Activated CD8-positive, alpha-beta memory T cell treated with anti-CD3 and anti-CD28 coated beads for 1 hour (primary cell): Measurements from ENCODE around the gene FOXD3.
"Not testable (repeated sequence)": the region's sequence is repeated elsewhere in the genome, so short reads cannot be mapped to it uniquely, and the experiment has no call there.

Experiments
- DNase-seq, 2 donors: peaks; one replicate each; pipeline ENCODE4 v3.0.0-alpha.2; 2020; ENCODE audit warnings: low read depth in 1 of 2; ENCODE audit errors: extremely low read depth in 1 of 2

Gene FOXD3

DNA sequence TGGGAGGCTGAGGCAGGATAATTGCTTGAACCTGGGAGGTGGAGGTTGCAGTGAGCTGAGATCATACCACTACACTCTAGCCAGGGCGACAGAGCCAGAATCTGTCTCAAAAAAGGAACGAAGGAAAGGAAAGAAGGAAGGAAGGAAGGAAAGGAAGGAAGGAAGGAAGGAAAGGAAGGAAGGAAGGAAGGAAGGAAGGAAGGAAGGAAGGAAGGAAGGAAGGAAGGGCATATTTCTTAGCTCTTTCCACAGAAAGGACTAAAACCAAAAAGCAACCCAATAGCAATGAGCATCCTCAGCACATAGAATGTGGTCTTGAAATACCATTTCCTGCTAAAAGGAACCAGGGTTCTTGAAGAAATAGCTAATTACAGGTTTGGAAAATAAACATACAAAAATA, 33.9 kb downstream of the FOXD3 start:
- DNase-seq, result not testable (repeated sequence)

GRCh38 chr1:63359561-63359960, 37.2 kb downstream of the FOXD3 start:
- no peak for DNase-seq

- no peak for DNase-seq
Measured at GRCh38 chr1:63362073-63362472, 39.7 kb downstream of the FOXD3 start.

GRCh38 chr1:63362578-63362977, 40.2 kb downstream of the FOXD3 start:
- DNase-seq, result no peak

GRCh38 chr1:63363014-63363413, 40.6 kb downstream of the FOXD3 start:
- no peak for DNase-seq

- DNase-seq, result no peak
Measured at GRCh38 chr1:63366908-63367214, 44.5 kb downstream of the FOXD3 start.

DNA sequence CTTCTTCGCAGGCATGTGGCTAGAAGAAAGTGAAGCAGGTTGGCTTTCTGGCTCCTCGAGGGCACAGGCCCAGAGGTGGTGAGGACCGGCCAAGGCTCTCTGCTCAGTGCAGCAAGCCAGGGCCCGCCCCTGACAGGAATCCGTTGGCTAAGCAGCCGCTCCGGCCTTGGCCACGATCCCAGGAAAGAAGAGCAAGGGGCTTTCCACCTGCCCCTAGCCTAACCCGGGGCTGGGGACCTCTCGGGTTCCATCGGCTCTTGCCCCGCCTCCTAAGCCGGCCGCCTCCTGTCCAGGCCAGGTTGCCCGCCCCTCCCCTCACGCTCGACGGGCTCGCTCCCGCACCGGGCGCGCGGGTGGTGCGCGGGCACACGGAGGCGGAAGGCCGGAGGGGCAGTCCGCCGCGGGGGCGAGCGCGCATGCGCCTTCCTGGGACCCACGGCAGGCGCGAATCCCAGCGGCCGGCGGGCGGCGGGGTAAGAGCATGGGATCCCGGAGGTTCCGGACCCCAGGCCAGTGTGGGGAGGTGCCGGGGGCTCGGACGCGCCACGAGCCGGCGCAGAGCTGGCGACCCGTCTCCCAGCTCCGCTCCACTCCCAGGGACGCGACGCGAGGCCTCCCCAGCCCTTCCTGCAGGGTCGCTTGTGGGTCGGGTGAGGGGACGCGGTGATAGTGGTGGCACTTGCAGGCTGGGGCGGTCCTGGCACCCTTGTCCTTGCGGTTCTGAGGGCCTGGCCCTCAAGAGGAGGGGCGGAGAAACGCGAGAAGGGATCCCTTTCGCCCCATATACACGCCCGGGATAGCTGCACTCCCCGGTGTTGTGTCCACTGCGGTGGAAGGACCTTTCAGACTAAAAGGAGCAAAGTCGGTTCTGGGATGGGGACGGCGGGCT, 45.1 kb downstream of the FOXD3 start, which contains the start of gene ALG6:
Gene ALG6 (plus strand): TSS at position 413 of the 889 bp plus-strand sequence. CDS start 3,351 bp downstream, outside the sequence.
- peak; percentile 52 to 86 for DNase-seq

DNA sequence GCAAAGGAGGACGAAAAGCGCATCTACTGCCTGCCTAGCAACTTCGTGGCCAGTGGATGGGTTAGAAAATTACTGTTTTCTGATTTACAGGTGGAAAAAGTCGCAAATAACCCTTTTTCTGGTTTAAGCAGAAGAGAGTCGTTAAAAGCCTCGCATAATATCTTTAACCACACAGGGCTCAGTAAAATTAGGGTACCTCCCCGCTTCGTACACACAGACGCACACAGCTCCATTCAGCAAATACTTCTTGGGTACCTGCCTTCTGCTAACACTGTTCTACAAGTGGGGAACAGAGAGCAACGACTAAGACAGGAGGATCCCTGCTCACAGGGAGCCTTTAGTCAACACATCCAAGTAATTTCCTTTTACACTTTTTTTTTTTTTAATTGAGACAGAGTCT, 45.8 kb downstream of the FOXD3 start:
- DNase-seq, result no peak
